ENCODE measurements around the gene BRS3. TPM values are rescaled to one million over a fixed set of nuclear protein-coding genes. Genes with fewer than 3 reads are reported as not detected.

Gene BRS3
- total and polyA plus RNA-seq, 2 donors (not counting 1 experiment from before 2014, with no cell fraction given): not detected

GRCh38 chrX:136450050-136450830 lies 37.5 kb upstream of the BRS3 start:
- Histone ChIP-seq H3K9me3 (ENCODE audit: control insufficient read depth, insufficient read depth, low read depth, low read length) (no peaks in the 10 kb centered on the region), H3K79me2 (ENCODE audit: control insufficient read depth, insufficient read depth, low read length) (no peaks in the 10 kb centered on the region), H3K27ac (ENCODE audit: insufficient read depth, low read length) (no peak overlapping the region), H3K36me3 (ENCODE audit: control insufficient read depth, insufficient read depth, low read length) (no peaks in the 10 kb centered on the region), H3K9ac (ENCODE audit: insufficient read depth, low read length) (no peak overlapping the region), H2AFZ (ENCODE audit: low read length) (no peak overlapping the region), H4K20me1 (ENCODE audit: control insufficient read depth, extremely low read depth, insufficient read depth, low read length) (no peaks in the 10 kb centered on the region), H3K4me3 (replicated peaks in 1 of 4; ENCODE audit: control extremely low read depth in 1 of 4, insufficient read depth in 1 of 4, low read depth in 3 of 4, low read length in 4 of 4) (no peak overlapping the region), H3K4me2 (ENCODE audit: extremely low read depth, insufficient read depth, low read length) (no peak overlapping the region), H3K4me1 (ENCODE audit: control insufficient read depth, extremely low read depth, insufficient read depth, low read length) (no peaks in the 10 kb centered on the region), H3K27me3 (ENCODE audit: control insufficient read depth, insufficient read depth, low read length) (no peaks in the 10 kb centered on the region)
- DNase-seq (ENCODE audit: low read depth in 2 of 2): no peak
- no peak for TF ChIP-seq EZH2 (IDR thresholded peaks at IDR 0.05; ENCODE audit: low read length, missing control alignments)
- no peak for TF ChIP-seq CTCF (conservative IDR thresholded peaks at IDR 0.05 in 1 of 2, IDR thresholded peaks at IDR 0.05 in 1 of 2; ENCODE audit: low read depth in 1 of 2, low read length in 2 of 2)

- TF ChIP-seq EZH2 (IDR thresholded peaks at IDR 0.05; ENCODE audit: low read length, missing control alignments) (no peak), CTCF (conservative IDR thresholded peaks at IDR 0.05 in 1 of 2, IDR thresholded peaks at IDR 0.05 in 1 of 2; ENCODE audit: low read depth in 1 of 2, low read length in 2 of 2) (no peak)
- Histone ChIP-seq H3K9ac (ENCODE audit: insufficient read depth, low read length) (no peak overlapping the region), H3K36me3 (ENCODE audit: control insufficient read depth, insufficient read depth, low read length) (no peaks in the 10 kb centered on the region), H3K4me2 (ENCODE audit: extremely low read depth, insufficient read depth, low read length) (no peak overlapping the region), H2AFZ (ENCODE audit: low read length) (no peak overlapping the region), H3K27me3 (ENCODE audit: control insufficient read depth, insufficient read depth, low read length) (no peaks in the 10 kb centered on the region), H3K9me3 (ENCODE audit: control insufficient read depth, insufficient read depth, low read depth, low read length) (no peaks in the 10 kb centered on the region), H4K20me1 (ENCODE audit: control insufficient read depth, extremely low read depth, insufficient read depth, low read length) (no peaks in the 10 kb centered on the region), H3K27ac (ENCODE audit: insufficient read depth, low read length) (no peak overlapping the region), H3K4me3 (replicated peaks in 1 of 4; ENCODE audit: control extremely low read depth in 1 of 4, insufficient read depth in 1 of 4, low read depth in 3 of 4, low read length in 4 of 4) (no peak overlapping the region), H3K79me2 (ENCODE audit: control insufficient read depth, insufficient read depth, low read length) (no peaks in the 10 kb centered on the region), H3K4me1 (ENCODE audit: control insufficient read depth, extremely low read depth, insufficient read depth, low read length) (no peaks in the 10 kb centered on the region)
- no peak for DNase-seq (ENCODE audit: low read depth in 2 of 2)
Measured at GRCh38 chrX:136452614-136453013, 35.1 kb upstream of the BRS3 start.

GRCh38 chrX:136453114-136453513 lies 34.6 kb upstream of the BRS3 start:
- H3K4me3 ChIP-seq (replicated peaks in 1 of 4; ENCODE audit: control extremely low read depth in 1 of 4, insufficient read depth in 1 of 4, low read depth in 3 of 4, low read length in 4 of 4): no peak overlapping the region
- H4K20me1 ChIP-seq (ENCODE audit: control insufficient read depth, extremely low read depth, insufficient read depth, low read length): no peaks in the 10 kb centered on the region
- no peak overlapping the region for H2AFZ ChIP-seq (ENCODE audit: low read length)
- H3K79me2 ChIP-seq (ENCODE audit: control insufficient read depth, insufficient read depth, low read length): no peaks in the 10 kb centered on the region
- H3K36me3 ChIP-seq (ENCODE audit: control insufficient read depth, insufficient read depth, low read length): no peaks in the 10 kb centered on the region
- H3K9me3 ChIP-seq (ENCODE audit: control insufficient read depth, insufficient read depth, low read depth, low read length): no peaks in the 10 kb centered on the region
- H3K27me3 ChIP-seq (ENCODE audit: control insufficient read depth, insufficient read depth, low read length): no peaks in the 10 kb centered on the region
- TF ChIP-seq CTCF (conservative IDR thresholded peaks at IDR 0.05 in 1 of 2, IDR thresholded peaks at IDR 0.05 in 1 of 2; ENCODE audit: low read depth in 1 of 2, low read length in 2 of 2) (no peak), EZH2 (IDR thresholded peaks at IDR 0.05; ENCODE audit: low read length, missing control alignments) (no peak)
- H3K4me1 ChIP-seq (ENCODE audit: control insufficient read depth, extremely low read depth, insufficient read depth, low read length): no peaks in the 10 kb centered on the region
- H3K27ac ChIP-seq (ENCODE audit: insufficient read depth, low read length): no peak overlapping the region
- H3K9ac ChIP-seq (ENCODE audit: insufficient read depth, low read length): no peak overlapping the region
- H3K4me2 ChIP-seq (ENCODE audit: extremely low read depth, insufficient read depth, low read length): no peak overlapping the region
- no peak for DNase-seq (ENCODE audit: low read depth in 2 of 2)
